ENCODE measurements around the gene KRT80.

Gene KRT80

GRCh38 chr12:52210186-52210924 is 18.5 kb upstream of the KRT80 start:
- DNase-seq: no peak

- DNase-seq: no peak
Observed at GRCh38 chr12:52209321-52209720, 17.5 kb upstream of the KRT80 start.

GRCh38 chr12:52208424-52209165 is 16.8 kb upstream of the KRT80 start:
- no peak for DNase-seq

- DNase-seq: no peak
Observed at GRCh38 chr12:52207895-52208294, 16.1 kb upstream of the KRT80 start.

- no peak for DNase-seq
Observed at GRCh38 chr12:52207106-52207505, 15.3 kb upstream of the KRT80 start.

GRCh38 chr12:52206304-52207040 is 14.7 kb upstream of the KRT80 start:
- DNase-seq: no peak

- no peak for DNase-seq
Observed at GRCh38 chr12:52205612-52206303, 13.9 kb upstream of the KRT80 start.

GRCh38 chr12:52204931-52205505 is 13.2 kb upstream of the KRT80 start:
- no peak for DNase-seq

- no peak for DNase-seq
Observed at GRCh38 chr12:52204095-52204930, 12.5 kb upstream of the KRT80 start.

GRCh38 chr12:52203079-52203921 is 11.5 kb upstream of the KRT80 start:
- DNase-seq: no peak

- no peak for DNase-seq
Observed at GRCh38 chr12:52202361-52203078, 10.7 kb upstream of the KRT80 start.

GRCh38 chr12:52201451-52201839 is 9.6 kb upstream of the KRT80 start:
- no peak for DNase-seq

GRCh38 chr12:52200781-52201450 is 9.1 kb upstream of the KRT80 start:
- no peak for DNase-seq

- no peak for DNase-seq
Observed at GRCh38 chr12:52200086-52200780, 8.4 kb upstream of the KRT80 start.

- DNase-seq: no peak
Observed at GRCh38 chr12:52199294-52199919, 7.6 kb upstream of the KRT80 start.

GRCh38 chr12:52198454-52199215 is 6.8 kb upstream of the KRT80 start:
- DNase-seq: no peak

GRCh38 chr12:52197371-52198231 is 5.8 kb upstream of the KRT80 start:
- no peak for DNase-seq

Measured in activated CD4-positive, alpha-beta T cell treated with anti-CD3 and anti-CD28 coated beads, Interleukin-2, amount 50 U/mL, for 1 hour (primary cell).